Keratinocyte (primary cell): ENCODE results near the gene CHM. TPM values are rescaled to one million over a fixed set of nuclear protein-coding genes. Genes with fewer than 3 reads are reported as not detected.

Source experiments
- DNase-seq: peaks from one replicate; pipeline ENCODE4 v3.0.0-alpha.2; 2011; ENCODE audit warnings: low read depth, missing footprints, low spot score
- FAIRE-seq: peaks from 2 replicates; lab custom pipeline; 2011; peaks lifted over from hg19 to GRCh38; lab: Jason Lieb, UNC
- H2AFZ ChIP-seq: 2 replicates; pipeline ENCODE4 v1.6.0; 2012; ENCODE audit warnings: low read length, control low read depth, inconsistent platforms; ENCODE audit not compliant: control insufficient read depth
- H3K27ac ChIP-seq: 2 replicates; pipeline ENCODE4 v1.5.1; 2011; ENCODE audit warnings: low read length; ENCODE audit not compliant: control insufficient read depth, insufficient read depth
- H3K27me3 ChIP-seq: 3 replicates; pipeline ENCODE4 v1.6.0; 2011; ENCODE audit warnings: low read length; ENCODE audit not compliant: control insufficient read depth, insufficient read depth; ENCODE audit errors: extremely low read depth
- H3K36me3 ChIP-seq, 2 experiments: 2 replicates in 1 of 2; 3 replicates in 1 of 2; pipeline ENCODE4 v1.5.1; 2011; ENCODE audit warnings: low read length in 2 of 2, mild to moderate bottlenecking in 1 of 2; ENCODE audit not compliant: control insufficient read depth in 2 of 2, insufficient read depth in 2 of 2; ENCODE audit errors: extremely low read depth in 1 of 2
- H3K4me1 ChIP-seq: 3 replicates; pipeline ENCODE4 v1.5.1; 2011; ENCODE audit warnings: low read length; ENCODE audit not compliant: control insufficient read depth, insufficient read depth; ENCODE audit errors: extremely low read depth
- H3K4me2 ChIP-seq: 3 replicates; pipeline ENCODE4 v1.6.0; 2011; ENCODE audit warnings: low read depth, low read length; ENCODE audit not compliant: control insufficient read depth, insufficient read depth; ENCODE audit errors: extremely low read depth
- H3K4me3 ChIP-seq, 3 experiments: fragments of 200-600 bp in 1 of 3; sonication (generic) in 1 of 3; 2 replicates in 2 of 3; 3 replicates in 1 of 3; pipeline ENCODE4 v1.5.1; 2011 to 2016; ENCODE audit warnings: low read length in 3 of 3, mild to moderate bottlenecking in 3 of 3, control low read depth in 2 of 3, inconsistent platforms in 1 of 3, low read depth in 1 of 3, mixed read lengths in 1 of 3, mixed run types in 1 of 3, moderate library complexity in 1 of 3; ENCODE audit not compliant: control insufficient read depth in 2 of 3, insufficient read depth in 2 of 3; ENCODE audit errors: extremely low read depth in 1 of 3
- H3K79me2 ChIP-seq: 2 replicates; pipeline ENCODE4 v1.6.0; 2012; ENCODE audit warnings: low read length; ENCODE audit not compliant: control insufficient read depth, insufficient read depth
- H3K9ac ChIP-seq: 3 replicates; pipeline ENCODE4 v1.6.0; 2011; ENCODE audit warnings: low read length; ENCODE audit not compliant: control insufficient read depth, insufficient read depth; ENCODE audit errors: extremely low read depth
- H3K9me1 ChIP-seq: 3 replicates; pipeline ENCODE4 v1.6.0; 2011; ENCODE audit warnings: low read length; ENCODE audit not compliant: control insufficient read depth, insufficient read depth; ENCODE audit errors: extremely low read depth
- H3K9me3 ChIP-seq: 2 replicates; pipeline ENCODE4 v1.5.1; 2012; ENCODE audit warnings: low read depth, low read length; ENCODE audit not compliant: control insufficient read depth
- H4K20me1 ChIP-seq: 3 replicates; pipeline ENCODE4 v1.6.0; 2011; ENCODE audit warnings: low read length; ENCODE audit not compliant: control insufficient read depth, insufficient read depth; ENCODE audit errors: extremely low read depth
- CTCF ChIP-seq, 3 experiments: IDR thresholded peaks in 1 of 3; conservative IDR thresholded peaks in 1 of 3; optimal IDR thresholded peaks in 1 of 3; 2 replicates in 2 of 3; 3 replicates in 1 of 3; pipeline versions ENCODE3 to v1.5.1; 2011; ENCODE audit warnings: low read length in 3 of 3, mild to moderate bottlenecking in 3 of 3, moderate library complexity in 2 of 3, control low read depth in 1 of 3, inconsistent platforms in 1 of 3; ENCODE audit not compliant: insufficient read depth in 2 of 3; ENCODE audit errors: extremely low read depth in 1 of 3
- EZH2 ChIP-seq: IDR thresholded peaks from one replicate; pipeline ENCODE4 v1.6.1; 2012; ENCODE audit warnings: inconsistent platforms, mild to moderate bottlenecking, low read length, moderate library complexity
- dilution Hi-C: fragments of 300-500 bp; cut with MboI; formaldehyde crosslinking; loops from one replicate; pipeline ENCODE4 v1.7.0; 2020; ENCODE audit warnings: low sequenced_read_pairs; ENCODE audit not compliant: extremely low pct_ligation_motif_present
- polyA plus RNA-seq, 5 experiments: library from polyadenylated mRNA; depleted of rRNA in 3 of 5; stranded (reverse) in 3 of 5; stranded (forward) in 1 of 5; unstranded in 1 of 5; fragments of >200 nt; gene quantifications; 1 replicate in 1 of 5; 2 replicates in 3 of 5; 3 replicates in 1 of 5; pipeline versions ENCODE4 v1.2.1 to v1.2.3, GENCODE V29; 2011 to 2012; ENCODE audit warnings: missing spikeins in 2 of 5, low read depth in 1 of 5, low replicate concordance in 1 of 5
- small RNA-seq, 3 experiments: library from RNA; depleted of rRNA; stranded (forward); fragments of <200 nt; gene quantifications; one replicate each; pipeline ENCODE3, GENCODE V24; 2012; ENCODE audit warnings: low read depth in 3 of 3, low replicate concordance in 1 of 3; ENCODE audit not compliant: insufficient read length in 3 of 3

CHM gene
- polyA plus RNA-seq, 1 donor (not counting 4 experiments of a cell fraction or from before 2014, with no cell fraction given), result 20.4 TPM

GRCh38 chrX:85828771-85829170, 218.6 kb downstream of the CHM start:
- Histone ChIP-seq H3K4me1 (no peaks in the 10 kb centered on the region), H3K4me2 (no peak overlapping the region), H3K4me3 (no peak overlapping the region), H4K20me1 (no peaks in the 10 kb centered on the region), H3K9me1 (no peaks in the 10 kb centered on the region), H3K9me3 (no peaks in the 10 kb centered on the region), H2AFZ (no peak overlapping the region), H3K9ac (no peak overlapping the region), H3K36me3 (no peaks in the 10 kb centered on the region), H3K27ac (no peak overlapping the region), H3K27me3 (no peaks in the 10 kb centered on the region), H3K79me2 (no peaks in the 10 kb centered on the region)
- no peak for FAIRE-seq
- no peak for DNase-seq
- no peak for TF ChIP-seq CTCF (optimal IDR thresholded peaks at IDR 0.05 in 1 of 3, IDR thresholded peaks at IDR 0.05 in 1 of 3, conservative IDR thresholded peaks at IDR 0.05 in 1 of 3; ENCODE audit: extremely low read depth in 1 of 3, insufficient read depth in 2 of 3, low read length in 3 of 3)
- no peak for TF ChIP-seq EZH2
- dilution Hi-C loops, result no loop called here

GRCh38 chrX:85815203-85815751, 232.1 kb downstream of the CHM start:
- Histone ChIP-seq H3K9me3 (peaks cover 2% of the 10 kb centered on the region), H3K4me2 (no peak overlapping the region), H2AFZ (no peak overlapping the region), H3K4me1 (no peaks in the 10 kb centered on the region), H3K9ac (no peak overlapping the region), H3K79me2 (no peaks in the 10 kb centered on the region), H3K4me3 (no peak overlapping the region), H3K27ac (no peak overlapping the region), H3K36me3 (no peaks in the 10 kb centered on the region), H3K27me3 (no peaks in the 10 kb centered on the region), H4K20me1 (no peaks in the 10 kb centered on the region), H3K9me1 (no peaks in the 10 kb centered on the region)
- dilution Hi-C loops, result no loop called here
- DNase-seq (no peak), FAIRE-seq (no peak)
- no peak for TF ChIP-seq CTCF (optimal IDR thresholded peaks at IDR 0.05 in 1 of 3, IDR thresholded peaks at IDR 0.05 in 1 of 3, conservative IDR thresholded peaks at IDR 0.05 in 1 of 3; ENCODE audit: extremely low read depth in 1 of 3, insufficient read depth in 2 of 3, low read length in 3 of 3)
- TF ChIP-seq EZH2, result no peak

Small RNAs within 50 kb of the gene (small RNA-seq; reads per million reads assigned to genes)
- gene AL022401.1 (0 reads per million in 3 experiments), gene MIR361 (56.1 to 819 (median 507) reads per million in 3 experiments), gene NDUFA5P7 (0 reads per million in 3 experiments), gene RF00019 (0 reads per million in 3 experiments)

Other genes starting within 250 kb of the CHM start
- 0.02 to 0.08 TPM in 2 of 3 replicates, not detected in the other for gene DACH2, start 100.9 kb upstream of the CHM start, polyA plus RNA-seq